GM12878 (cell line): ENCODE measurements around the gene FHL1.

Source experiments
- ATF7 ChIP-seq: fragments of 450-650 bp; IDR thresholded peaks from 2 replicates; pipeline ENCODE4 v1.6.1; 2016; ENCODE audit warnings: low read depth, mild to moderate bottlenecking
- CTCF ChIP-seq, 3 experiments: IDR thresholded peaks in 2 of 3; conservative IDR thresholded peaks in 1 of 3; 2 replicates each; pipeline ENCODE4 v1.5.1; 2011; ENCODE audit warnings: low read depth in 3 of 3, low read length in 3 of 3, mild to moderate bottlenecking in 3 of 3, control low read depth in 2 of 3, moderate library complexity in 2 of 3, inconsistent platforms in 1 of 3, mixed read lengths in 1 of 3; ENCODE audit not compliant: control insufficient read depth in 2 of 3, insufficient read depth in 1 of 3; ENCODE audit errors: extremely low read depth in 1 of 3
- EGR1 ChIP-seq, 2 experiments: IDR thresholded peaks; 1 replicate in 1 of 2; 2 replicates in 1 of 2; pipeline ENCODE4 v1.6.1; 2011 to 2012; ENCODE audit warnings: low read depth in 2 of 2, low read length in 2 of 2, borderline replicate concordance in 1 of 2, mild to moderate bottlenecking in 1 of 2, moderate library complexity in 1 of 2
- MAX ChIP-seq: IDR thresholded peaks from 2 replicates; pipeline ENCODE4 v1.6.1; 2012; ENCODE audit warnings: low read depth, low read length, improper control_type of control experiment
- POLR2A ChIP-seq: IDR thresholded peaks from 2 replicates; pipeline ENCODE4 v1.6.1; 2011; ENCODE audit warnings: low read depth, mild to moderate bottlenecking, low read length
- RCOR1 ChIP-seq: conservative IDR thresholded peaks from 2 replicates; pipeline ENCODE4 v1.6.1; 2012; ENCODE audit warnings: low read depth, low read length, improper control_type of control experiment
- RFX5 ChIP-seq: IDR thresholded peaks from 2 replicates; pipeline ENCODE4 v1.6.1; 2011; ENCODE audit warnings: low read depth, low read length, improper control_type of control experiment
- ZNF207 ChIP-seq: fragments of 450-650 bp; IDR thresholded peaks from 2 replicates; pipeline ENCODE4 v1.6.1; 2014; ENCODE audit warnings: antibody characterized with exemption, mild to moderate bottlenecking, borderline replicate concordance

- TF ChIP-seq EGR1 (IDR thresholded peaks at IDR 0.05; ENCODE audit: borderline replicate concordance in 1 of 2, low read depth in 2 of 2, low read length in 2 of 2) (no peak), ZNF207 (no peak), CTCF (IDR thresholded peaks at IDR 0.05 in 2 of 3, conservative IDR thresholded peaks at IDR 0.05 in 1 of 3; ENCODE audit: control insufficient read depth in 2 of 3, extremely low read depth in 1 of 3, insufficient read depth in 1 of 3, low read depth in 3 of 3, low read length in 3 of 3) (no peak), RFX5 (no peak), ATF7 (no peak), MAX (no peak), POLR2A (no peak), RCOR1 (no peak)
Measured at GRCh38 chrX:136258951-136259350, 111.6 kb downstream of the FHL1 start.
